Subcutaneous abdominal adipose tissue (tissue), 5 donors: ENCODE measurements around the gene BCL2A1.
"Not testable (repeated sequence)": the region's sequence is repeated elsewhere in the genome, so short reads cannot be mapped to it uniquely, and the experiment has no call there.

Experiments used
- H3K27ac ChIP-seq: one replicate; pipeline ENCODE4 v1.7.0; 2013; ENCODE audit warnings: low read depth, mild to moderate bottlenecking, inconsistent platforms, low read length, moderate library complexity
- H3K27me3 ChIP-seq, 5 donors: one replicate each; pipeline ENCODE4 v1.7.0; 2013; ENCODE audit warnings: low read length in 5 of 5, inconsistent platforms in 1 of 5; ENCODE audit not compliant: control insufficient read depth in 5 of 5, insufficient read depth in 4 of 5
- H3K36me3 ChIP-seq, 5 donors: one replicate each; pipeline ENCODE4 v1.7.0; 2013; ENCODE audit warnings: low read length in 5 of 5; ENCODE audit not compliant: control insufficient read depth in 5 of 5, insufficient read depth in 5 of 5
- H3K4me1 ChIP-seq, 5 donors: one replicate each; pipeline ENCODE4 v1.7.0; 2013; ENCODE audit warnings: low read length in 5 of 5, mild to moderate bottlenecking in 3 of 5, moderate library complexity in 1 of 5; ENCODE audit not compliant: control insufficient read depth in 5 of 5, insufficient read depth in 5 of 5
- H3K4me3 ChIP-seq, 5 donors: one replicate each; pipeline ENCODE4 v1.7.0; 2013; ENCODE audit warnings: low read length in 5 of 5, low read depth in 1 of 5
- H3K9ac ChIP-seq, 5 donors: one replicate each; pipeline ENCODE4 v1.7.0; 2013; ENCODE audit warnings: low read length in 5 of 5, mild to moderate bottlenecking in 4 of 5, moderate library complexity in 3 of 5
- H3K9me3 ChIP-seq, 5 donors: one replicate each; pipeline ENCODE4 v1.7.0; 2013; ENCODE audit warnings: low read length in 5 of 5; ENCODE audit not compliant: control insufficient read depth in 5 of 5
- donor health status: healthy.
- donor health status: healthy.
- donor health status: healthy.
- donor health status: healthy.
- donor health status: healthy.

Gene BCL2A1

DNA sequence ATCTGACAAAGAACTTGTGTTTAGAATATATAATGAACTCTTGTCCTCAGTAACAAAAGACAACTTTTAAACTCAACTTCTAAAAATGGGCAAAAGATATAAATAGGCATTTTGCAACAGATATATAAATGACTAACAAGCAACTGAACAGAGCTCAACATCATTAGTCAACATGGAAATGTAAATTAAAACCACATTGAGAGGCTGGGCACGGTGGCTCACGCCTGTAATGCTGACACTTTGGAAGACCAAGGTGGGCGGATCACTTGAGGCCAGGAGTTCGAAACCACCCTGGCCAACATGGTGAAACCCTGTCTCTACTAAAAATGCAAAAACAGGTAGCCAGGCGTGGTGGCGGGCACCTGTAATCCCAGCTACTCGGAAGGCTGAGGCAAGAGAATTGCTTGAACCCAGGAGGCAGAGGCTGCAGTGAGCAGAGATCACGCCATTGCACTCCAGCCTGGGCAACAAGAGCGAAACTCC is 40.1 kb upstream of the BCL2A1 start:
- not testable (repeated sequence) for H3K4me3 ChIP-seq, H3K9ac ChIP-seq, H3K27me3 ChIP-seq, H3K36me3 ChIP-seq, H3K4me1 ChIP-seq, H3K27ac ChIP-seq, H3K9me3 ChIP-seq

DNA sequence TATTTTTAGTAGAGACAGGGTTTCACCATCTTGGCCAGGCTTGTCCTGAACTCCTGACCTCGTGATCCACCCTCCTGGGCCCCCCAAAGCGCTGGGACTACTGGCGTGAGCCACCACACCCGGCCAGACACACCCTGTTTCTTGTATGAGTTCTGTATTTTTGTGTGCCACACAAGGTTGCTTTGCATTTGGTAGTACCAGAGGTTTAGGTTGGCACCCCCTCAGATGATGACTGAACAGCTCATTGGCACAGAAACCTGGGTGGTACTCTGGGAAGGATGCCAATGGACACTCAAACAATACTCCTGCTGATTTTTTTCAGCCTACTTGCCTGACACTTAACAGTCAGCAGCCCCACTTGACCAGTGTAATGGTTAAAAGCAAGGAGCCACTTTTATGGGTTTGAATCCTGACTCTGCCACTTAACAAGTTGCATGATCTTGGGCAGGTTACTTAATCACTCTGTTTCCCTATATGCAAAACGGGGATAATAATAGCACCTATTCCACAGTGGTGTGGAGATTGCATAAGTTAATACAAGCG is 39.2 kb upstream of the BCL2A1 start:
- Histone ChIP-seq H3K9ac (no peak overlapping the region), H3K27me3 (no peaks in the 10 kb centered on the region), H3K36me3 (no peaks in the 10 kb centered on the region), H3K9me3 (peaks cover 0 to 4% (median 0%) of the 10 kb centered on the region in 5 donors), H3K4me1 (no peaks in the 10 kb centered on the region), H3K4me3 (no peak overlapping the region), H3K27ac (no peak overlapping the region)

DNA sequence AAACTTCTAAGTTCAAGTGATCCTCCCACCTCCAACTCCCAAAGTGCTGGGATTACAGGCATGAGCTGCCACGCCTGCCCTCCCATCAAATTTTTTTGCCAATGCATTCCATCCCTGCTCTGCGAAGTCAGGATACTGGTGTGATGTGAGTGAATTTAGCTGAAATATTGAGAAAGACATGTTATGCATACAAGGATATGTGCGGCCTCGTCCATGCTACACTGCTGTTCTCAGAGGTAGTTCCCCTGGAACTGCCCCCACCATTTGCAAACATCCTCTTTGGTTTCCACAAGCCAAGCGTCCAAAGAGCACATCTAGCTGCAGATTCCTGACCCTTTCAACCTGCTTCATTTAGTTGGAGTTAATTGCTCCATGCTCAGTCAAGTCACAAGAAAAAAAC is 36.5 kb upstream of the BCL2A1 start:
- Histone ChIP-seq H3K4me1 (no peaks in the 10 kb centered on the region), H3K27me3 (no peaks in the 10 kb centered on the region), H3K9ac (no peak overlapping the region), H3K27ac (no peak overlapping the region), H3K36me3 (no peaks in the 10 kb centered on the region), H3K9me3 (no peaks in the 10 kb centered on the region), H3K4me3 (no peak overlapping the region)

DNA sequence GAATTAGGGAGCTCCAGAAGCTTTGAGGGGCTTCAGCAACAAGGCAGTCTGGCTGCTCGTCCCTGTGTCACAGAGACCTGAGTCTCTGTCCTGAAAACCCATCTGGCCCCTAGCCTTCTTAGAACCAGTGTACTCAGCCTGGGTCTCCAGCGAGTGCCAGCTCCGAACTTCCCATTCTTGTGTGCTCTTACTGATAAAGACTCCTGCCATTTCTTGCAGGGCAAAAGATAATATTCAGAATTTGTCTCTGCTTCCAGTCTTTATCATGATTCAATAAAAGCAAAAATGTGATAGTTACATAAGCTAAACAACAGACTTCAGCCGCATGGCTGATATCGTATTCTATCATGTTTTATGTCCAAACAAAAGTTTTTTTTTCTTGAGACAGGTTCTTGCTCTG is 36.0 kb upstream of the BCL2A1 start:
- Histone ChIP-seq H3K27ac (no peak overlapping the region), H3K9ac (no peak overlapping the region), H3K4me1 (no peaks in the 10 kb centered on the region), H3K4me3 (no peak overlapping the region), H3K27me3 (no peaks in the 10 kb centered on the region), H3K9me3 (no peaks in the 10 kb centered on the region), H3K36me3 (no peaks in the 10 kb centered on the region)

DNA sequence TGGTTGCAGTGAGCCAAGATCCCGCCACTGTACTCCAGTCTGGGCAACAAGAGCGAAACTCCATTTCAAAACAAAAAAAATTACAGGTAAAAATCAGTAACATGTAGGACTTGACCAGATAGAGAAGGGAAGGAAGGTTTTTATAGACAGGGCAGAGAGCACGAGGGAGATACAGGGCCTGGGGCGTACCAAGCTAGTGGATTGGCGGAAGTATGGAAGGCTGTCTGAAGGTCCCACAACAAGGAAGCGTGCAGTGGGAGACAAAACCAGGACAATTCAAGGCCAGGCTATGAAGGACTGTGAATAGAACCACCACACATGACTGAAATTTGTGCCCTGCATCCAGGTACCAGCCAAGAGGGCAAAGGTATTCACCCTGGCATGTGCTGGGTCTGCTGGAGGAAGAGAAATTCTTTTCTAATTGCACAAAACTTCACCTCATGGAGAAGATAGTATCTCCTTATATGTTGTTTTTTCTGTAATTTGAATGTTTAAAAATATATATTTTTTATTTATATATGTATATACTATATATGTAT is 33.0 kb upstream of the BCL2A1 start:
- Histone ChIP-seq H3K36me3 (no peaks in the 10 kb centered on the region), H3K4me3 (no peak overlapping the region), H3K4me1 (no peaks in the 10 kb centered on the region), H3K9me3 (no peaks in the 10 kb centered on the region), H3K27ac (no peak overlapping the region), H3K9ac (no peak overlapping the region), H3K27me3 (no peaks in the 10 kb centered on the region)

DNA sequence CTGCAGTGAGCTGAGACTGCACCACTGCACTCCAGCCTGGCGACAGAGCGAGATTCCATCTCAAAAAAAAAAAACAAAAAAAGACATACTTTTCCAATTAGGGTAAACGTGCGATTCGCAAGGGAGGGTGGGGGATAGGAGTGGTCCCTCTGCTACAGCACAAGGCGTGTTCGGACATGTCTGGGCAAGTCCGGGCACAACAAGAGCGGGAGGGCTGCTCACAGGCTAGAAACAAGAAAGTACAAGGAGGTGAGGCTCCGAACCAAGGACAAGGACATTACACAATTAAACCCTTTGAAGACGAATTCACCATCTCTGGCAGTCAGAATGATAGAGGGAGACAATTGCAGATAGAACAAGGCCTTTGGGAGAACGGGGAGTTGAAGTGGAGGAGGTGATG is 32.2 kb upstream of the BCL2A1 start:
- Histone ChIP-seq H3K4me3 (no peak overlapping the region), H3K9ac (no peak overlapping the region), H3K27me3 (no peaks in the 10 kb centered on the region), H3K36me3 (no peaks in the 10 kb centered on the region), H3K4me1 (no peaks in the 10 kb centered on the region), H3K9me3 (no peaks in the 10 kb centered on the region), H3K27ac (no peak overlapping the region)

DNA sequence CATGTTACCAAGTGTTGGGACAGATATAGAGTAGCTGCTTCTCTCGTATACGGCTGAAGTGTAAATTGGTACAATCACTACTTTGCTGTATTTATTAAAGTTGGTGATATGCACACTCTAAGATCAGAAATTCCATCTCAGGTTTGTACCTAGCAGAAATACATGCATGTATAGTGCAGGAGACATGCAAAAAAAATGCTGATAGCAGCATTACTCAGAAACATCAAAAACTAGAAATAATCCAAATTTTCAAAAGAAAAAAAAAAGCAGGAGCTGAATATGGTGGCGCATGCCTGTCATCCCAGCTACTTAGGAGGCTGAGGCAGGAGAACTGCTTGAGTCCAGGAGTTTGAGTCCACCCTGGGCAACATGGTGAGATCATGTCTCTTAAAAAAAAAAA is 31.3 kb upstream of the BCL2A1 start:
- no peaks in the 10 kb centered on the region for H3K27me3 ChIP-seq
- H3K9ac ChIP-seq: no peak overlapping the region
- H3K36me3 ChIP-seq: no peaks in the 10 kb centered on the region
- no peaks in the 10 kb centered on the region for H3K9me3 ChIP-seq
- no peak overlapping the region for H3K27ac ChIP-seq
- no peaks in the 10 kb centered on the region for H3K4me1 ChIP-seq
- no peak overlapping the region for H3K4me3 ChIP-seq

DNA sequence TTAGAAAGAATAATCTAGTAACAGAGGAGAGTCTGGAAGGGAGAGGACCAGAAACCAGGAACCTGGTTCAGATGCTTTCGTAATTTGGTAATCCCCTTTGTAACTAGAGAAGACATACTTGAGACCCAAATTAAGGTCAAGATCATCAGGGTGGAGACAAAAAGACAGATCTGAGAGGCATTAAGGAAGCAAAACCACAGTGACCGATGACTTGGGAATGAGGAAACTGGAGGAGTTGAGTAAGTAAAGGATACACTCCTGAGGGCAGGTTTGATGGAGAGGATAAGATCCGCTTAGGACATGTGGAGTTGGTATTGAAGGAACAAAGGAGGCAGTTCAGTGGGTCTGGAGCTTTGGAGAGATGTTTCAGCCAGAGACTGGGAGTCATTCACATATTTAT is 23.6 kb upstream of the BCL2A1 start:
- no peak overlapping the region for H3K27ac ChIP-seq
- H3K36me3 ChIP-seq: no peaks in the 10 kb centered on the region
- no peaks in the 10 kb centered on the region for H3K9me3 ChIP-seq
- H3K4me1 ChIP-seq: no peaks in the 10 kb centered on the region
- no peaks in the 10 kb centered on the region for H3K27me3 ChIP-seq
- H3K9ac ChIP-seq: no peak overlapping the region
- no peak overlapping the region for H3K4me3 ChIP-seq

DNA sequence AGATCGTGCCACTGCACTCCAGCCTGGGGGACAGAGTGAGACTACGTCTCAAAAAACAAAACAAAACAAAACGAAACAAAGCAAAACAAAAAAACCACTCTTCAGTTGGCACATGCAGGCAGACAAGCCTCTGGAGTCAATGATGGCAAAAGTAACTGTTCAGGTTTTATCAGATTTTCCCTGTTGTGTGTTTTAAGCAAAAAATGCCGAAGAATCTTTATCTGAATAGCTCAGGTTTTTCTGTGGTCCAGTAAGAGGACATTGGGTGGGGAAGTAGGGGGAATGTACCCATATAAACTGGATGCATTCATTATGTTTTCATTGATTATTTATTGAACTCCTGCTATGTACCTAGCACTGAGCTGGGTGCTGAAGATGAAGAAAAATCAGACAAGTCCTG is 20.8 kb upstream of the BCL2A1 start:
- Histone ChIP-seq H3K27ac (no peak overlapping the region), H3K9me3 (no peaks in the 10 kb centered on the region), H3K4me3 (no peak overlapping the region), H3K9ac (no peak overlapping the region), H3K27me3 (no peaks in the 10 kb centered on the region), H3K4me1 (no peaks in the 10 kb centered on the region), H3K36me3 (no peaks in the 10 kb centered on the region)

DNA sequence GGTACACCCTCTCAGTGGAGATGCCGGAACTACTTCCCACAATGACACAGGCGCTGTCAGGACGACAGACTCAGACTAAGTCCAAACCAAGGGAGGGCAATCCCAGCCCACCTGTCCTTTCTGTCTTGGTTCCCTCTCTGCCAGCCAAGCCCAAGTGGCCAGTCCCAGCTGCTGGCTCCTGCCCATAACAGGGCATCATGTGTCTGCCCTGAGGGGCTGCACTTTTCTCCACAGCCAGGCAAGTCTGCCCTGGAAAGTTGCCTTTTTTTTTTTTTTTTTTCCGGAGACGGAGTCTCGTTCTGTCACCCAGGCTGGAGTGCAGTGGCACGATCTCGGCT is 20.0 kb upstream of the BCL2A1 start:
- H3K27ac ChIP-seq: no peak overlapping the region
- no peak overlapping the region for H3K9ac ChIP-seq
- no peaks in the 10 kb centered on the region for H3K9me3 ChIP-seq
- no peaks in the 10 kb centered on the region for H3K27me3 ChIP-seq
- H3K4me1 ChIP-seq: no peaks in the 10 kb centered on the region
- no peak overlapping the region for H3K4me3 ChIP-seq
- H3K36me3 ChIP-seq: no peaks in the 10 kb centered on the region
